GM18505 (cell line): ENCODE data around the gene SOX6.

Experiments used
- ATAC-seq: cut with Tn5 transposase; IDR thresholded peaks from one replicate; pipeline ENCODE4 v1.9.1; 2021; ENCODE audit not compliant: unreplicated experiment
- POLR2A ChIP-seq: IDR thresholded peaks from 4 replicates; pipeline ENCODE4 v1.6.1; 2011; ENCODE audit warnings: borderline replicate concordance; ENCODE audit not compliant: insufficient read depth, insufficient read length; ENCODE audit errors: extremely low read depth

Gene SOX6

GRCh38 chr11:15947681-15948648 is 408.4 kb downstream of the SOX6 start:
- no peak for TF ChIP-seq POLR2A
- ATAC-seq, result no peak

DNA sequence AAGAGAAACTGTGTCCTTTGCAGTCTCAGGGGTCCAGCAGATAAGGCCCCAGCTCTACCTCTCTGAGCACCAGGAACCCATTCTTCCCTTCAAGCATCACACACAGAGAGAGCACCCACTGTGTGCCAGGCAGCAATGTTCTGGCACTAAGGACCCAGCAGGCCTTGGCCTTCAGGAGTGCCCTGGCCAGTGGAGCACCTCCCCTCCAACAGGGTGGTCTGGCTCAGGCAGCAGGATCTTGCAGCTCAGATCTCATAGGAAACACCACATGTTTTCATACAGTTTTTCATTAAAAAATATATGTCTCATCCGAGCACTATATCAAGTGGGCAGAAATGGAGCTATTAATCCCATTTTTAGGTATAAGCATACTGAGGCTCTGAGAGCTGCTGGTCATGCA is 410.6 kb downstream of the SOX6 start:
- no peak for ATAC-seq
- TF ChIP-seq POLR2A, result no peak

DNA sequence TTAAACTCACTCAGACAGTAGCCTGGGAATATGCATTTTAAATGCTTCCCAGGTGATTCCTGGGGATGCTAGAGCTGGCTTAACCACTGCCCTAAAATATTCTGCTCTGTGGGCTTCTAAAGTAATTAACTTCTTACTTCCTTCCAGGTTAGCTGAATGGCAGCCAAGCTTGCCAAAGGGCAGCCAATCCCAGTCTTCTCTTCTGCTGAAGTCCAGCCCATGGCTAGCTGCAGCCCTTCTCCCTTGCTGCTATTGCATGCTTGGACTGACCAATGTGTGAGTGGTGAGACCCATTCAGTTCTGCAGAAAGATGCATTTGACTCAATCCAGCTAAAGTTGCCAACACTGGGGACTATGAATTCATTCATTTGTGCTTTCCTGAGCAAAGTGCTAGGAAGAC is 411.9 kb downstream of the SOX6 start:
- no peak for TF ChIP-seq POLR2A
- no peak for ATAC-seq

DNA sequence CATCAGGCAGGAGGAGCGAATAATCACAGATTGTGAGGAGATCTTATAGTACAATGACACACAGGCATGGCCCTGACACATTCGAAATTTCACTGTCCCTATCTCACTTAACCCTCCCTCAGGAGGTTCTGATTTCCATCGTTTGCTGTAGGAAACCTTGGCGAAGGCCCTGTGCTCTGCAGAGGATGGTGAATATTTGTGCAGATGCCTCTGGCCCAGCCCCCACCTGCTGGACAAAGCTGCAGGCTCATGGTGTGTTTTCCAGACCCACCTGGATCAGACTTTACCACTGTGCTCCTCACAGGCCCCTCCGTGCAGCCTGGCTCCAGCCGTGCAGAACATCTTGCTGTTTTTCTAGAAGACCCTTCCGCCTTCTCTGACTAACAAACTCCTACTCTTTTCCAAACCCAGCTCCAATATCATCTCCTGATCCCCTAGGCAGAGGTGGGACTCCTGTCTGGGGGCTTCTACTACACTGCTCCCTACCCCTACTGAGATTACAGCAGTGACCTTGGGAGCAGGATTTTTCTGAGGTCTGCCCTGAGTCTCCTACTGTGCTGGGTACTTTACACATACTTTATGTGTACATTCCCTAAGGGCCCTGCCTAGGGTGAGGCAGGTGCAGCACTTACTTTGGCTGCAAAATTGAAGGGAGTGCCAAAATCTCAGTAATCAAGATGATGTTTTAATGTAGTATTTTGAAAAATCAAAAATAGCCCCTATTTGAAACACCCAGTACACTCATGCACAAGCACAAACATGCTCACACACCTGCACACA is 412.7 kb downstream of the SOX6 start:
- ATAC-seq, result no peak
- no peak for TF ChIP-seq POLR2A

GRCh38 chr11:15942936-15943335 is 413.4 kb downstream of the SOX6 start:
- TF ChIP-seq POLR2A, result no peak
- no peak for ATAC-seq

DNA sequence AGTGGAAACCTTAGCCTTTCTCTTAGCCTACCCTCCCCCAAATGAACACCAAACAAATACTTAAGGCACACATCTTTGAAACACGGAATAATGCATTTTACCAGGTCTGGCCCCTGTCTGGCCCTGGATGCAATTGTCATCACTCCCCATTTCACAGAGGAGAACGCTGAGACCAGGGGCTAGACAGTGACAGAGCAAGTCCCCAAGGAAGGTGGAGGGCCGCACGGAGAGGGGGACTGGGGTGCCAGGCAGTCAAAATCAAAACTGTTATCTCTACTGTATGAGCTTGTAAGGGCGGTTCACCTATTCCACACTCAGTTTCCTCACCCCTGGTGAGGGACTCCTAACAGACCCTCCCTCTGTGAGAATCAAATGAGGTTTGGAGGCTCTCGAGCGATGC is 414.2 kb downstream of the SOX6 start:
- no peak for ATAC-seq
- no peak for TF ChIP-seq POLR2A

DNA sequence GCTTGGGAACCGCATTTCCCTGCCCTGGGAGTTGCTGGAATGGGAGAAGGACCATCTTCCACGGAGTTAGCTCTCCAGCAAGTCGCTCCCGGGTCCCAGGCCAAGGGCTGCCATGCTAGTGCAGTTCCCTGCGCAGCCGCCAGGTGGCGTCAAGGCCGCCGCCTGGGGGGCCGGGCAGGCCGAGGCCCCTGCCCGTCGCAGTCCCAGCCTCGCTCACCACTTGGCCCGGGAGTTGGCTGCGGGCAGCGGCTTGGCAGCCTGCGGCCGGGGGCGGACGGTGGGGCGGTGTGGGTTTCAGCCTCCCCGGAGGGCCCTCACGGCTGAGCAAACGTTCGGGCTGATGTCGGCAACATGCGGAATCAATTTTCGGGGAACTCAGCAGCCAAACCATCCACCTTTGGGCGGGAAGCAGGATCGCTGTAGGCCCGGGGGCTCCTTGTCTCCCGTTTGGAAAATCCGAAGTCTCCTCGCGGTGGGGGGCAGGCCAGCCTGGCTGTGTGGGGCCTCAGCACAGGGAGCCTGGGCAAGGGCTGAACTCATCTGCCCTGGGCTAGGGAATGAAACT is 415.1 kb downstream of the SOX6 start:
- TF ChIP-seq POLR2A, result no peak
- no peak for ATAC-seq

DNA sequence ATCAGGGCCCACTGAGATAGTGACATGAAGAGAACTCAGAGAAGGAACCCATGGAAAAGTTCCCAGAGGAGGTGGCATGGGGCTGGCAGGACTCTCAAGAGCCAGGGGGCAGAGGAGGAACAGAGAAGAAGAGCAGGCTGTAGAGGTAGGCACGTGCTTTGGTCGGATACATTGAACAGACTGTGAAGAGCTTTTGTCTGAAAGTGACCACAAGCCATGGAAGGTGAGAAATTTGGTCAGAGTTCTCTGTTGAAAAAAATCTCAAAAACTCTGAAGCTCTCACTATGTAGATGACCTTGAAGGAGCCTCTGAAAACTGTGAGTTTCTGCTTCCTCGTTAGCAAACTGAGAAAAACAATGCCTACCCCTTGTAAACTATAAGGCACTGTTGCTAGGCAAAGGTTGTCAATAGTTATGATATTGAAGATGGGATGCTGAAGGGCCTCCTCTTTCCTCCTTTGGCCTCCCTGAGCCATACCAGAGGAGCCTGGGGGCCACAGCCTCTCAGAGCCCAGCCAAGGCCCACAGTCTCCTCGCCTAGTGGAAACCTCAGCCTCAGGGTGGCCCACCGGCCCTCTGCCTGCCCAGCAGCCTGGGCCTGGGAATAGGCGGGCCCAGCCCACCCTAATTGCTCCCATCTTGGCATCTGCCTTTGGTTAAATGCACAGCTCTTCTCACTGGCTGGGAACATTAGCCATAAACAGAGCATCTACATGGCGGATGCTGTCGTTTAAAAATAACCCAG is 415.7 kb downstream of the SOX6 start:
- ATAC-seq, result no peak
- TF ChIP-seq POLR2A, result no peak

DNA sequence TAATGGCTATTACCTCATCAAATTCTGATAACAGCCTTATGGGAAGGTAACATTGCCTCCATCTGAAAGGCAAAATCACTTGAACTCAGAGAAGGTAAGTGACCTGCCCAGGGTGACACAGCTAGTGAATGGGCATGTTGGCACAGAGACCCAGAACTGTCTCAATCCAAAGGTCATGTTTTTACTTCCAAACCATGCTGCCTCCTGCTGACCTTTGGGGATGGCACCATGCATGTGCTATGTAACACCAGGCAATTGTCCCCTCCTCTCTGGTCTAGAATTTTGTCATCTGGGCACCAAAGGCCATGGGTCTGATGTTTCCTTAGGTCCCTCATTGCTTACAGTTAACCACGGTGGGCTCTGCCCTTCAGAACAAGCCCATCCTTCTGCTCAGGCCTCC is 417.4 kb downstream of the SOX6 start:
- TF ChIP-seq POLR2A, result no peak
- ATAC-seq, result no peak

GRCh38 chr11:15938121-15938611 is 418.2 kb downstream of the SOX6 start:
- TF ChIP-seq POLR2A, result no peak
- no peak for ATAC-seq

DNA sequence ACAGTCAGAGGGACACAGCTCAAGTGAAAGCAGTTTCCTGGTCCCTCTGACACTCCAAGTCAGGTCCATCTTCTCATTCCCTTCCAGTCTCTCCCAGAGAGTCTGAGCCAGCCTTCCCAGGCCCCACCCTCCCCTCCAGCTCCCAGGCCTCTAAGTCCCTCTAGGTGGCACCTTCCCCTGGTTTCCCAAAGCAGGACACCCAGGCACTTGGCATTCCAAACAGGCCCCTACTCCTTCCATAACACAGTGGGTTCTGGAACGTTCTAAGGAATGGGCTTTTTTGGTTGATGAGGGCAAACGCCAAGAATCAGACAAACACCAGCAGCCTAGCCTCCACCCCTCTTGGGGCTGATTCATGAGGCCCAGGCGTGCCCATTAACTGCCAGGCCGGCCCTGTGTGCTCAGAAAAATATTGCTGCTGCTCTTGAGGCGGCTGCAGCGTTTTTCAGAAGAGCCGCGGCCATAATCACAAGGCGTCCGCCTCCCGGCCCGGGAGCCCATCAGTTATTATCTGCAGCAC is 418.7 kb downstream of the SOX6 start:
- TF ChIP-seq POLR2A, result no peak
- no peak for ATAC-seq

DNA sequence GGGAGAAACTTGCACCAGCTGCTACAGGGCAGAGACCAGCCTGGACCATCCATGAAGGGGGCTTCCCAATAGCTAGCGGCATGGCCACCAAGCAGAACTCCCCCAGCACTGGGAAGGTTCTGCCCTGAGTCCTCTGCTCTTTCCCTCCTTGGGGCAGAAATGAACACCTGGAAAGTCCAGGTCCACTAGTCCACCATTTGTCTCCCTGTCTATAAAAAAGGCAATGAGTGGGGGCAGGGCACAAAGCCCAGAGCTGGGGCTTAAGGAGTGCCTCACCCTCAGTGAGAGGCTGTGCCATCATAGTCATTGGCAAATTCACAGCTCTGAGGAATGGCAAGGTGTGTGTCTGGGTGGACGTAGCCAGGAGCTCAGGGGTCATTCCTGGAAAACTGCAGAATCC is 420.3 kb downstream of the SOX6 start:
- no peak for TF ChIP-seq POLR2A
- ATAC-seq, result no peak
